NCI-H2196 (cell line): ENCODE data around the gene PSPH.
"Not testable (repeated sequence)": the region's sequence is repeated elsewhere in the genome, so short reads cannot be mapped to it uniquely, and the experiment has no call there.

Experiments used
- DNase-seq: peaks from one replicate; lab custom pipeline; 2025; ENCODE audit not compliant: unreplicated experiment; lab: John Stamatoyannopoulos, UW

Gene PSPH

GRCh38 chr7:56063500-56063881 lies 12.2 kb upstream of the PSPH start:
- no peak for DNase-seq

DNA sequence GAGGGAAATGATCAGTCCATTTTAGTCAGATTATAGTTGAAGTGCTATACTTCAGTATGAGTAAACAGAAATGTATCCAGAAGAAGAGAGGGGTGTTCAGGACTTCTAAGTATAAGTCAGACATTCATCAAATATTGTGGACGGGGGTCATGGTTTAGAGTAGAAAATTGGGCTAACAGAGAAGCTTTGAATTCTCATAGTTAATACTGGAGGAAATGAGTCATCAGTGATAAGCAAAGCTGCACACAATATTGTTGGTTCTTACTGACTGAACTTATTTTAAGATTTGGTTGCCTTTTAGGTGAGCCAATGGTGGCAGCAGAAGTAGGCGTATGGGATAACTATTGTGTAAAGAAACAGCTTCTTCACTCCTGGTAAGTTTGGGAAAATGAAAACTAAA lies 11.1 kb upstream of the PSPH start:
- DNase-seq, result no peak

DNA sequence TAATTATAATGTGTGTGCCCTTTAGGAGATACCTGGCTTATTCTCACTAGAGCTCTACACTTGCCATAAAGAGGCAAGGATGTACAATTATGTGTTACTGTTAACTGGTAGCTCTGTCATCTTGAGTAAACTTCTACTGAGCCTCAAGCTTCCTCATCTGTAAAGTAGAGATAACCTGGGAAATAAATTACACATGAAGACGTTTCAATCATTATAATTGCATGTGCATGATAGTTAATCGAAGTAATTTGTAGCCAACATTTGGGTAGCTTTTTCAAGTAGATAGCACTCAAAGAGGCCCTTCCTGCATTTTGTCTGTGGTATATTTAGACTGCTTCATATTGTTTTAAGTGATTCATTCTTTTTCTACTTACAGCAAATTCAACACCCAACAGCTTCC lies 2.7 kb upstream of the PSPH start:
- DNase-seq, result no peak

GRCh38 chr7:56053379-56053778 lies 2.1 kb upstream of the PSPH start:
- DNase-seq, result no peak

DNA sequence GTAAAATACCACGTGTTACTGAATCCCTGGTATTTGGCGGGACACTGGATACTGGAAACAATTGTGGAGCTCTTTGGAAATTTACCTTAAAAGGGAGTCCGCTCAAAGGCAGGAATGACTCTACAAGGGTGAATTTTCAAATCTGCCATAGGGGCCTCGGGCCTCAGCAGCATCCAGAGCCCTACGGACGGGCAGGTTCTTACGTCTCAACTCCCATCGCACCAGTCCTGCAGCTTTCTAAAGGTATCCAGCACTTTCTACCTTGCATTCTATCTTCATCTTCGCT lies 248 bp downstream of the PSPH start:
- DNase-seq, result no peak

DNA sequence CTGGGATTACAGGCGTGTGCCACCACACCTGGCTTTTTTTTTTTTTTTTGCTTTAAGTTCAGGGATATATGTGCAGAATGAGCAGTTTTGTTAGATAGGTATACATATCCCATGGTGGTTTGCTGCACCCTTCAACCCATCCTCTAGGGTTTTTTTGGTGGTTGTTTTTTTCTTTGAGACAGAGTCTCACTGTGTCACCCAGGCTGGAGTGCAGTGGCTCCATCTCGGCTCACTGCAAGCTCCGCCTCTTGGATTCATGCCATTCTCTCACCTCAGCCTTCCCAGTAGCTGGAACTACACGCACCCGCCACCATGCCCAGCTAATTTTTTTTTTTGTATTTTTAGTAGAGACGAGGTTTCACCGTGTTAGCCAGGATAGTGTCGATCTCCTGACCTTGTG lies 2.5 kb downstream of the PSPH start:
- peak; percentile 72 for DNase-seq

DNA sequence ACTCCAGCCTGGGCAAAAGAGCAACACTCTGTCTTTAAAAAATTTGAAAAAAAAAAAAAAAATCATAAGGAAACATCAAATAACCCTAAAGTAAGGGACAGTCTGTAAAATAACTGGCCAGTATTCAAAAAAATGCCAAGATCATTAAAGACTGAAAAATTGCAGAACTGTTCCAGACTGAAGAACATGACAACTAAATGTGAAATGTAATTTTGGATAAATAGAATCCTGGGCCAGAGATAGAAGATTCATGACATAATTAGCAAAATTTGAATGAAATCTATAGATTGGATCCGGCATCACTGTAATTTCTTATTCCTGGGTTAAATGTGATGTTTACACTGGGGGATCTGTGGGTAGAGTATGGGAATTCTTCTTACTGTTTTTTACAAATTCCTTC lies 3.0 kb downstream of the PSPH start:
- DNase-seq, result no peak

DNA sequence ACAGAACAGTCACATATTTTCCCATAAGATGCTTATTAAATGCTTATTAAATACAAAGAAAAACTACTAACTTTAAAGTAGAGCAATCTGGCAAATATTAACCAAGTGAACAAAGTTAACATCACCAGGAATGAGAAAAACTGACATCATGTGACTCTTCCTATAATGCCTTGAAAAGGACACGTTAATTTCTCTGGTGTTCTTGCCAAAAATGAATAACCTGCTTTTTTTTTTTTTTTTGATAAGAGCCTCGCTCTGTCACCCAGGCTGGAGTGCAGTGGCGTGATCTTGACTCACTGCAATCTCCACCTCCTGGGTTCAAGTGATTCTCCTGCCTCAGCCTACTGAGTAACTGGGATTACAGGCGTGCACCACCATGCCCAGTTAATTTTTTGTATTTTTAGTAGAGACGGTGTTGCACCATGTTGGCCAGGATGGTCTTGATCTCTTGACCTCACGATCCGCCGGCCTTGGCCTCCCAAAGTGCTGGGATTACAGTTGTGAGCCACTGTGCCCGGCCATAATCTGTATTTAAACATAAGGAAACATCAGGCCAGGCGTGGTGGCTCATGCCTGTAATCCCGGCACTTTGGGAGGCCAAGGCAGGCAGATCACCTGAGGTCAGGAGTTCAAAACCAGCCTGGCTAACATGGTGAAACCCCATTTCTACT lies 3.7 kb downstream of the PSPH start:
- not testable (repeated sequence) for DNase-seq

DNA sequence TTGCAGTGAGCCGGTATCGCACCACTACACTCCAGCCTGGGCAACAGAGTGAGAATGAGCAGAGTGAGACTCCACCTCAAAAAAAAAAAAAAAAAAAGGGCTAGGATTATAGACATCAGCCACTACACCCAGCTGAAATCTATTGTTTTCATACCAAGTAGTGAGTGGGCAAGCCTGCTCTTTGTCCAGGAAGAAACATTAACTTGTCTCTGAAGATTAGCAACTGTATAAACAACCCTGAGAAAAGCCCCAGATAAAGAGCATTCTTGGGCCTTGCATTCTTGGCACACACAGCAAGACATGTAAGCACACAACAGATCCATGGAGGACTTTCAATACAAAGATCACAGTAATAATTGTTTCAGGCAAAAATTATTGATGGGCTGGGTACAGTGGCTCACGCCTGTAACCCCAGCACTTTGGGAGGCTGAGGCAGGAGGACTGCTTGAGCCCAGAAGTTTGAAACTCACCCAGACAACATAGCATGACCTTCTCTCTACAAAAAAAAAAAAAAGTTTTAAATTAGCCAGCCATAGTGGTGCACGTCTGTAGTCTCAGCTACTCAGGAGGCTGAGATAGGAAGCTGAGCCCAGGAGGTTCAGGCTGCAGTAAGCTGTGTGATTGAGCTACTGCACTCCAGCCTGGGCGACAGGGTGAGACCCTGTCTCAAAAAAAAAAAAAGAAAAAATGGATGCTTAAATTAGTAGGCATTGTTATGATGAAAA lies 4.4 kb downstream of the PSPH start:
- DNase-seq, result peak; percentile 40

- not testable (repeated sequence) for DNase-seq
Observed at GRCh38 chr7:56045758-56046157, 5.5 kb downstream of the PSPH start.

DNA sequence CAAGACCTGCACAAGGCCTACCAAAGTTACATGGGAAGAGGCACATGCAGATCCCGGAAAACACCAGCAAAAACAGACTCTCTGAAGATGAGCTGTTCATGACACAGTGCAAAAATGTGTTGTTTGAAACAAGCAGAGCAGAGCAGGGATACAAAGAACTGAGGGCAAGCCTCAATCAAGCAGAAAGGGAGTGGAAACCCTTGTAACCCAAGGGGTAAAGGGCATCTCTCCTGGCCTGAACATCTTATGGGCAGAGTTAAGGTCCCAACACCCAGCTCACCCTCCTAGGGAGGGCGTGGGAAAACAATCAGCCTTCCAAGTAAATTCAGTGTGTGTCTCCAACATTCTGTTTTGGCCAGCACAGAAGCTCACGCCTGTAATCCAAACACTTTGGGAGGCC lies 10.5 kb downstream of the PSPH start:
- DNase-seq, result no peak

- peak; percentile 92 for DNase-seq
Observed at GRCh38 chr7:56033671-56034432, 17.4 kb downstream of the PSPH start.

GRCh38 chr7:56032578-56032977 lies 18.7 kb downstream of the PSPH start:
- not testable (repeated sequence) for DNase-seq

- not testable (repeated sequence) for DNase-seq
Observed at GRCh38 chr7:56031556-56031955, 19.7 kb downstream of the PSPH start.

GRCh38 chr7:56030340-56030739 lies 20.9 kb downstream of the PSPH start:
- DNase-seq, result no peak

GRCh38 chr7:56028942-56029630 lies 22.2 kb downstream of the PSPH start:
- DNase-seq, result peak; percentile 13

DNA sequence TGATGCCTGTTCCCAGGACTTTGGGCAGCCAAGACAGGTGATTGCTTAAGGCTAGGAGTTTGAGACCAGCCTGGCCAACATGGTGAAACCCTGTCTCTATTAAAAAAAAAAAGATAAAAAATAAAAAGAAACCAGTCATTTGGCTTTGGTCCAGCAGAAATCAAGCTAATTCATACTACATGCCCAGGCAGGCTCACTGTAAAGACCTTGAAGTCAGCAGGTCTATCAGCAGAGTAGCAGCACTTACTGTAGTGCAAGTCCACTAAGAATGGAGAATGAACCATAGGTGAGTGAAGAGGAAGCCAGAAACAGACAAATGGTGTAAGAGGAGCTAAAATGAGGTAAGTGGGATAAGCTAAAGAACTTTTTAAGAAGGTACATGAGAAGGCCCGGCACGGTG lies 24.7 kb downstream of the PSPH start:
- peak; percentile 55 for DNase-seq

DNA sequence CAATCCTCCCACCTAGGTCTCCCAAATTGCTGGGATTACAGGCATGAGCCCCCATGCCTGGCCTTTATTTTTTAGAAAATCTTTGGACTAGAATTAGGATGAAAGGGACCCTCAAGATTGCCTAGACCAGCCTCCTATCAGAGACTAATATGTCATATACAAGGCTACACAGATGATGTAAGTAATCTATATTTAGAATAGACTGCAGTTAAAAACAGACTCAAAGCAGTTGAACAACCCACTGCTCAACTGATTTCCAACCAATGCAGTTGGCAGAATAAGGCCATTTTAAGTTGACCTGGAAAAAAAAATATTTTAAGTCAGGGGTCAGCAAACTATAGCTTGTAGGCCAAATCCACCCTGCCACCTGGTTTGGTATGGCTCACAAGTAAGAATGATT lies 27.7 kb downstream of the PSPH start:
- no peak for DNase-seq

GRCh38 chr7:56019501-56019900 lies 31.7 kb downstream of the PSPH start:
- DNase-seq, result no peak

GRCh38 chr7:56017015-56017414 lies 34.2 kb downstream of the PSPH start:
- DNase-seq, result not testable (repeated sequence)

DNA sequence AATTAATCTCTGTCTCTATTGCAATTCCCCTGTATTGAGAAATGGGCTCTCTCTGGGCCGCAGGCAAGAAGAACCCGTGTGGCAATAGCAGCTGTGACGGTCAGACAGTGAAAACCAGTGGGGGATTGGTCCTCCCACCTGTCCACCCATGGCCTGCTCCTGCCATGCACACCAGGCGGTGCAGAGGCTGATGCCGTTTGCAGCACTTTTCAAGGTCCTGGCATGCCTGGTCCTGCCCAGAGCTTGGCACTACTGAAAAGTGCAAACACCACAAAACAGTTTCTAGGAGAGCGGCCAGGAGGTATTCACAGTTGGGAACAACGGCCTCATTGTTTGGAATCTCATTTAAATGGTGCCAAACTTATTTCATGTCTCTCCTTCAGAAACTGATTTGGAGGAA lies 41.5 kb downstream of the PSPH start:
- peak; percentile 97 for DNase-seq

- no peak for DNase-seq
Observed at GRCh38 chr7:56007891-56008290, 43.4 kb downstream of the PSPH start.
